H1 (cell line): ENCODE measurements around the gene GMPPA. TPM values are rescaled to one million over a fixed set of nuclear protein-coding genes. Genes with fewer than 3 reads are reported as not detected.

Experiments
- CTCF ChIA-PET: fragments of 300-600 bp; sonication (Branson Sonifier 250); formaldehyde crosslinking; loops from one replicate; lab custom pipeline; 2021; ENCODE audit not compliant: partially characterized antibody; lab: Charles Lee
- POLR2A ChIA-PET: fragments of 300-600 bp; sonication (Branson Sonifier 250); formaldehyde crosslinking; loops from one replicate; lab custom pipeline; 2021; ENCODE audit warnings: inconsistent platforms; ENCODE audit not compliant: partially characterized antibody; lab: Charles Lee
- DNase-seq, 2 experiments: peaks; one replicate each; pipeline versions ENCODE4 v3.0.0 to v3.0.0-alpha.2; 2010 to 2022; ENCODE audit warnings: low spot score in 2 of 2, low read depth in 1 of 2, mixed read lengths in 1 of 2
- FAIRE-seq: peaks from 2 replicates; lab custom pipeline; 2011; peaks lifted over from hg19 to GRCh38; lab: Jason Lieb, UNC
- H2AFZ ChIP-seq: 2 replicates; pipeline ENCODE4 v1.8.1; 2012; ENCODE audit warnings: low read length, inconsistent platforms
- H2AK5ac ChIP-seq: 2 replicates; pipeline ENCODE4 v1.6.1; 2013; ENCODE audit warnings: low read depth, low read length
- H2BK120ac ChIP-seq: replicated peaks from 2 replicates; pipeline ENCODE3; 2013; ENCODE audit warnings: low read depth, low read length, inconsistent platforms
- H2BK12ac ChIP-seq: 2 replicates; pipeline ENCODE4 v1.6.1; 2013; ENCODE audit warnings: low read depth, low read length
- H2BK15ac ChIP-seq: 2 replicates; pipeline ENCODE4 v1.6.1; 2013; ENCODE audit warnings: low read length
- H2BK20ac ChIP-seq: 2 replicates; pipeline ENCODE4 v1.6.1; 2013; ENCODE audit warnings: low read length
- H2BK5ac ChIP-seq: 2 replicates; pipeline ENCODE4 v1.6.1; 2013; ENCODE audit warnings: low read depth, low read length
- H3K14ac ChIP-seq: 2 replicates; pipeline ENCODE4 v1.6.1; 2013; ENCODE audit warnings: inconsistent platforms; ENCODE audit not compliant: insufficient read length
- H3K18ac ChIP-seq: 2 replicates; pipeline ENCODE4 v1.6.1; 2013; ENCODE audit warnings: low read length; ENCODE audit errors: extremely low read depth
- H3K23ac ChIP-seq: 2 replicates; pipeline ENCODE4 v1.6.1; 2013; ENCODE audit warnings: inconsistent platforms; ENCODE audit not compliant: insufficient read length
- H3K23me2 ChIP-seq: 2 replicates; pipeline ENCODE4 v1.6.1; 2013; ENCODE audit warnings: low read depth, low read length
- H3K27ac ChIP-seq: 2 replicates; pipeline ENCODE4 v1.6.1; 2011; ENCODE audit warnings: low read depth, low read length, inconsistent platforms
- H3K27me3 ChIP-seq, 4 experiments: replicated peaks in 1 of 4; 1 replicate in 1 of 4; 2 replicates in 3 of 4; pipeline versions ENCODE4 v1.6.1 to v1.8.1; 2011 to 2013; ENCODE audit warnings: low read length in 3 of 4, mild to moderate bottlenecking in 3 of 4, inconsistent platforms in 2 of 4, mixed read lengths in 2 of 4, moderate library complexity in 1 of 4; ENCODE audit not compliant: control insufficient read depth in 3 of 4, insufficient read depth in 3 of 4; ENCODE audit errors: extremely low read depth in 1 of 4
- H3K36me3 ChIP-seq, 4 experiments: 2 replicates each; pipeline versions ENCODE4 v1.6.1 to v1.8.1; 2011 to 2013; ENCODE audit warnings: mild to moderate bottlenecking in 4 of 4, low read length in 3 of 4, moderate library complexity in 2 of 4, control low read depth in 1 of 4, inconsistent platforms in 1 of 4; ENCODE audit not compliant: insufficient read depth in 4 of 4, control insufficient read depth in 2 of 4
- H3K4ac ChIP-seq: replicated peaks from 2 replicates; pipeline ENCODE3; 2013; ENCODE audit warnings: low read length, low read depth, mixed read lengths, inconsistent platforms; ENCODE audit not compliant: insufficient read length
- H3K4me1 ChIP-seq, 4 experiments: replicated peaks in 1 of 4; 1 replicate in 1 of 4; 2 replicates in 3 of 4; pipeline versions ENCODE4 v1.6.1 to v1.8.1; 2011 to 2013; ENCODE audit warnings: low read length in 3 of 4, inconsistent platforms in 2 of 4, mixed read lengths in 1 of 4; ENCODE audit not compliant: insufficient read depth in 4 of 4, control insufficient read depth in 3 of 4
- H3K4me2 ChIP-seq, 2 experiments: 2 replicates each; pipeline versions ENCODE4 v1.6.1 to v1.8.1; 2011 to 2013; ENCODE audit warnings: low read depth in 2 of 2, low read length in 2 of 2, control low read depth in 1 of 2, inconsistent platforms in 1 of 2, mild to moderate bottlenecking in 1 of 2; ENCODE audit not compliant: insufficient read depth in 1 of 2
- H3K4me3 ChIP-seq, 4 experiments: fragments of 200-600, 300-600 bp in 1 of 4; sonication (generic), shearing (Covaris generic), sonication (Bioruptor Twin) in 1 of 4; 2 replicates each; pipeline versions ENCODE4 v1.5.1 to v1.8.1; 2011 to 2016; ENCODE audit warnings: low read length in 4 of 4, low read depth in 3 of 4, control low read depth in 2 of 4, inconsistent platforms in 2 of 4, mild to moderate bottlenecking in 2 of 4, mixed read lengths in 1 of 4, moderate library complexity in 1 of 4; ENCODE audit not compliant: insufficient read depth in 2 of 4; ENCODE audit errors: extremely low read depth in 1 of 4
- H3K56ac ChIP-seq: replicated peaks from 2 replicates; pipeline ENCODE3; 2013; ENCODE audit warnings: low read depth, mild to moderate bottlenecking, mixed read lengths, low read length, inconsistent platforms; ENCODE audit not compliant: insufficient read length
- H3K79me1 ChIP-seq: 2 replicates; pipeline ENCODE4 v1.6.1; 2013; ENCODE audit warnings: low read depth, low read length, control low read depth
- H3K79me2 ChIP-seq, 2 experiments: 2 replicates each; pipeline versions ENCODE4 v1.6.1 to v1.8.1; 2012 to 2013; ENCODE audit warnings: low read length in 2 of 2, mild to moderate bottlenecking in 2 of 2, inconsistent platforms in 1 of 2; ENCODE audit not compliant: insufficient read depth in 2 of 2, control insufficient read depth in 1 of 2
- H3K9ac ChIP-seq, 4 experiments: replicated peaks in 1 of 4; 1 replicate in 1 of 4; 2 replicates in 3 of 4; pipeline versions ENCODE4 v1.6.1 to v1.8.1; 2011 to 2013; ENCODE audit warnings: low read depth in 3 of 4, low read length in 3 of 4, control low read depth in 2 of 4, mild to moderate bottlenecking in 2 of 4, moderate library complexity in 2 of 4, inconsistent platforms in 1 of 4; ENCODE audit errors: extremely low read depth in 1 of 4
- H3K9me3 ChIP-seq, 2 experiments: 2 replicates each; pipeline versions ENCODE4 v1.6.1 to v1.8.1; 2012 to 2013; ENCODE audit warnings: mild to moderate bottlenecking in 2 of 2, moderate library complexity in 2 of 2, control low read depth in 1 of 2, inconsistent platforms in 1 of 2, low read depth in 1 of 2, low read length in 1 of 2, mixed read lengths in 1 of 2; ENCODE audit not compliant: insufficient read depth in 2 of 2
- H4K20me1 ChIP-seq, 2 experiments: replicated peaks in 1 of 2; 2 replicates each; pipeline versions ENCODE3 to v1.8.1; 2011 to 2013; ENCODE audit warnings: inconsistent platforms in 2 of 2, low read length in 2 of 2, mild to moderate bottlenecking in 1 of 2; ENCODE audit not compliant: insufficient read depth in 2 of 2, control insufficient read depth in 1 of 2
- H4K5ac ChIP-seq: 2 replicates; pipeline ENCODE4 v1.6.1; 2013; ENCODE audit warnings: low read length, low read depth, mixed read lengths, inconsistent platforms; ENCODE audit not compliant: insufficient read length
- H4K8ac ChIP-seq: 2 replicates; pipeline ENCODE4 v1.8.0; 2013; ENCODE audit warnings: mild to moderate bottlenecking, moderate library complexity, low read length, inconsistent platforms; ENCODE audit not compliant: insufficient read depth; ENCODE audit errors: extremely low read depth
- H4K91ac ChIP-seq: replicated peaks from 2 replicates; pipeline ENCODE3; 2013; ENCODE audit warnings: low read length, mixed read lengths, inconsistent platforms; ENCODE audit not compliant: insufficient read length
- BCL11A ChIP-seq, 2 experiments: IDR thresholded peaks; one replicate each; pipeline ENCODE4 v1.6.1; 2011; ENCODE audit warnings: low read depth in 2 of 2, low read length in 2 of 2, mild to moderate bottlenecking in 2 of 2
- KDM1A ChIP-seq: fragments of 200-600, 300-600 bp; sonication (generic); IDR thresholded peaks from 2 replicates; pipeline ENCODE4 v1.7.1; 2016; ENCODE audit warnings: mild to moderate bottlenecking, low read length, borderline replicate concordance
- PHF8 ChIP-seq: fragments of 200-600 bp; sonication (generic); conservative IDR thresholded peaks from 2 replicates; pipeline ENCODE4 v1.7.1; 2012; ENCODE audit warnings: low read depth, mild to moderate bottlenecking, inconsistent platforms, low read length, moderate library complexity
- POLR2A ChIP-seq, 2 experiments: IDR thresholded peaks; 1 replicate in 1 of 2; 2 replicates in 1 of 2; pipeline ENCODE4 v1.6.1; 2011; ENCODE audit warnings: low read depth in 2 of 2, low read length in 2 of 2, mild to moderate bottlenecking in 2 of 2; ENCODE audit errors: control extremely low read depth in 1 of 2
- RAD21 ChIP-seq, 2 experiments: IDR thresholded peaks in 1 of 2; conservative IDR thresholded peaks in 1 of 2; 2 replicates each; pipeline ENCODE4 v1.6.1; 2011; ENCODE audit warnings: low read depth in 2 of 2, low read length in 2 of 2, improper control_type of control experiment in 1 of 2, inconsistent platforms in 1 of 2, mild to moderate bottlenecking in 1 of 2, moderate library complexity in 1 of 2
- RNF2 ChIP-seq: fragments of 200-900, 300-1000 bp; sonication (generic); IDR thresholded peaks from 2 replicates; pipeline ENCODE4 v1.7.1; 2016; ENCODE audit warnings: borderline replicate concordance, low read depth, mild to moderate bottlenecking, antibody characterized with exemption, low read length; ENCODE audit not compliant: poor library complexity, severe bottlenecking; ENCODE audit errors: missing control alignments
- SP4 ChIP-seq: IDR thresholded peaks from 2 replicates; pipeline ENCODE4 v1.6.1; 2012; ENCODE audit warnings: low read length, inconsistent platforms
- TAF1 ChIP-seq: IDR thresholded peaks from 2 replicates; pipeline ENCODE4 v1.6.1; 2011; ENCODE audit warnings: mild to moderate bottlenecking, low read depth, low read length
- TCF12 ChIP-seq: IDR thresholded peaks from 2 replicates; pipeline ENCODE4 v1.6.1; 2011; ENCODE audit warnings: low read depth, mild to moderate bottlenecking, low read length
- TEAD4 ChIP-seq: IDR thresholded peaks from 2 replicates; pipeline ENCODE4 v1.6.1; 2012; ENCODE audit warnings: low read depth, low read length, inconsistent platforms, mixed read lengths
- WGBS, 2 experiments: shearing (Covaris generic) in 1 of 2; methylation state at CpG; one replicate each; pipeline versions ENCODE4 v1.1.6 to v1.1.7; 2013 to 2015; ENCODE audit warnings: low lambda C conversion rate in 2 of 2, mixed read lengths in 2 of 2, inconsistent platforms in 1 of 2, low coverage in 1 of 2, missing lambda C conversion rate in 1 of 2; ENCODE audit not compliant: insufficient replicate concordance in 2 of 2, insufficient coverage in 1 of 2, insufficient read length in 1 of 2; ENCODE audit errors: extremely low coverage in 1 of 2, missing lambda C conversion rate in 1 of 2; 5-methylcytosine and 5-hydroxymethylcytosine counted together
- polyA plus RNA-seq, 7 experiments: library from polyadenylated mRNA; depleted of rRNA in 3 of 7; stranded (reverse) in 5 of 7; unstranded in 2 of 7; fragments of >200 nt in 5 of 7; fragments of 200-250 nt in 2 of 7; gene quantifications; 1 replicate in 5 of 7; 2 replicates in 1 of 7; 4 replicates in 1 of 7; pipeline versions ENCODE4 v1.2.1 to v1.2.3, GENCODE V29; 2011 to 2013; ENCODE audit warnings: missing spikeins in 2 of 7, mixed read lengths in 2 of 7
- total RNA-seq: library from RNA; stranded (reverse); fragmentation: NEBNext Ultra II Directional; extraction: Animal tissue kit (Norgen Biotek cat#: 25700); gene quantifications from 2 replicates; pipeline ENCODE4 v1.2.1, GENCODE V29; 2021
- TF ChIP-seq, protein P1 (sequence below), 3 experiments: IDR thresholded peaks; 1 replicate in 2 of 3; 2 replicates in 1 of 3; pipeline versions ENCODE4 v1.5.1 to v1.6.1; 2011; ENCODE audit warnings: low read length in 3 of 3, mild to moderate bottlenecking in 3 of 3, inconsistent platforms in 2 of 3, low read depth in 1 of 3, moderate library complexity in 1 of 3; ENCODE audit not compliant: insufficient read depth in 1 of 3; ENCODE audit errors: control extremely low read depth in 1 of 3

GMPPA gene
- total and polyA plus RNA-seq, 2 of the 8 experiments (the other 6 are each of a cell fraction or from before 2014, with no cell fraction given), result 34.3 to 98.8 TPM

DNA sequence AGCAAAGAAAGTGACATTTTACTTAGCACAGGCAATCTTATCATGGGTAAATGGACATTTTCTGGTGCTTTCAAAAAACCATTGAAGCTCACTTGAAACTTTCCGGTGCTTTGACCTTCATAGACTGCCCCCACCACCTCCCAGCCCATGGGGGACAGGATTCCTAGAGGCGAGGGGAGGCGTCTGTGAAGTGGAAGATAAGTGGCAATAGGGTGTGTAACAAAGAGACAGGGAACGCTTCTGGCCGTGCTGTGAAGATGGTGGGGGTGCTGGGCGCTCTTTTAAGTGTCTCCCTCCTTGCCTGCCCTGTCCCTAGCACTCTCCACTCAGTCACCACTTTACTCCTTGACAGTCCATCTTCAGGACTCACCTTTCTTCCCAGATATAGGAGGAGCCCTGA is 23.4 kb upstream of the GMPPA start:
- no peak overlapping the region for H2AFZ ChIP-seq
- TF ChIP-seq, protein P1, sequence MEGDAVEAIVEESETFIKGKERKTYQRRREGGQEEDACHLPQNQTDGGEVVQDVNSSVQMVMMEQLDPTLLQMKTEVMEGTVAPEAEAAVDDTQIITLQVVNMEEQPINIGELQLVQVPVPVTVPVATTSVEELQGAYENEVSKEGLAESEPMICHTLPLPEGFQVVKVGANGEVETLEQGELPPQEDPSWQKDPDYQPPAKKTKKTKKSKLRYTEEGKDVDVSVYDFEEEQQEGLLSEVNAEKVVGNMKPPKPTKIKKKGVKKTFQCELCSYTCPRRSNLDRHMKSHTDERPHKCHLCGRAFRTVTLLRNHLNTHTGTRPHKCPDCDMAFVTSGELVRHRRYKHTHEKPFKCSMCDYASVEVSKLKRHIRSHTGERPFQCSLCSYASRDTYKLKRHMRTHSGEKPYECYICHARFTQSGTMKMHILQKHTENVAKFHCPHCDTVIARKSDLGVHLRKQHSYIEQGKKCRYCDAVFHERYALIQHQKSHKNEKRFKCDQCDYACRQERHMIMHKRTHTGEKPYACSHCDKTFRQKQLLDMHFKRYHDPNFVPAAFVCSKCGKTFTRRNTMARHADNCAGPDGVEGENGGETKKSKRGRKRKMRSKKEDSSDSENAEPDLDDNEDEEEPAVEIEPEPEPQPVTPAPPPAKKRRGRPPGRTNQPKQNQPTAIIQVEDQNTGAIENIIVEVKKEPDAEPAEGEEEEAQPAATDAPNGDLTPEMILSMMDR (IDR thresholded peaks at IDR 0.05; ENCODE audit: control extremely low read depth in 1 of 3, insufficient read depth in 1 of 3, low read depth in 1 of 3, low read length in 3 of 3), result no peak
- no peak for TF ChIP-seq TCF12
- TF ChIP-seq SP4, result no peak
- TF ChIP-seq KDM1A, result no peak
- TF ChIP-seq TAF1, result no peak
- TF ChIP-seq RAD21 (IDR thresholded peaks at IDR 0.05 in 1 of 2, conservative IDR thresholded peaks at IDR 0.05 in 1 of 2; ENCODE audit: low read depth in 2 of 2, low read length in 2 of 2), result no peak
- no peak for TF ChIP-seq BCL11A (IDR thresholded peaks at IDR 0.05; ENCODE audit: low read depth in 2 of 2, low read length in 2 of 2)
- TF ChIP-seq TEAD4, result no peak
- no peak for TF ChIP-seq RNF2
- no peak for TF ChIP-seq POLR2A (IDR thresholded peaks at IDR 0.05; ENCODE audit: control extremely low read depth in 1 of 2, low read depth in 2 of 2, low read length in 2 of 2)
- TF ChIP-seq PHF8, result no peak

More for the DNA sequence above, 23.4 kb upstream of the GMPPA start:
- Histone ChIP-seq H3K4me2 (no peak overlapping the region), H3K23ac (no peak overlapping the region), H3K4me1 (peaks cover 0 to 13% (median 6%) of the 10 kb centered on the region in 4 experiments; a peak in 5 of 7 replicates), H2BK12ac (0 out of 2 replicates have a peak overlapping the region, but pooled peaks have one; percentile 60), H3K9me3 (no peaks in the 10 kb centered on the region), H4K5ac (no peak overlapping the region), H3K56ac (no peak overlapping the region), H3K9ac (no peak overlapping the region), H3K36me3 (no peaks in the 10 kb centered on the region), H2BK5ac (no peak overlapping the region), H3K4ac (no peak overlapping the region), H2BK20ac (no peak overlapping the region), H4K20me1 (no peaks in the 10 kb centered on the region), H3K4me3 (no peak overlapping the region), H3K18ac (no peak overlapping the region), H3K27me3 (0 out of 7 replicates have a peak, but pooled peaks cover 0 to 2% (median 0%) of the 10 kb centered on the region in 4 experiments), H2BK120ac (no peak overlapping the region), H3K23me2 (no peaks in the 10 kb centered on the region), H2BK15ac (no peak overlapping the region), H2AK5ac (no peak overlapping the region), H3K27ac (no peak overlapping the region), H3K79me2 (no peaks in the 10 kb centered on the region), H3K79me1 (no peaks in the 10 kb centered on the region; the same call in 1 of the 2 replicates), H4K91ac (no peak overlapping the region), H4K8ac (no peak overlapping the region), H3K14ac (no peak overlapping the region)
- POLR2A ChIA-PET, result interaction anchor here (0.7 to 2.8 kb wide), 5 partner anchors 11 to 35 kb away, joined by 3 to 17 read pairs (median 12); no protein-coding TSS in a partner anchor
- FAIRE-seq (no peak), DNase-seq (no peak)
- CTCF ChIA-PET, result interaction anchor here (0.6 to 113.1 kb wide), 5 partner anchors 14 to 92 kb away, joined by 3 to 7248 read pairs (median 33); partner anchors contain the start of genes ASIC4, CHPF, DES and GMPPA
- 83% methylated on average over 6 of the region's 6 CpGs; no CpG with 5 or more reads in 1 of the 2 experiments for WGBS, 2 experiments
